Measurements from ENCODE around the gene CASP12.

The CASP12 gene

DNA sequence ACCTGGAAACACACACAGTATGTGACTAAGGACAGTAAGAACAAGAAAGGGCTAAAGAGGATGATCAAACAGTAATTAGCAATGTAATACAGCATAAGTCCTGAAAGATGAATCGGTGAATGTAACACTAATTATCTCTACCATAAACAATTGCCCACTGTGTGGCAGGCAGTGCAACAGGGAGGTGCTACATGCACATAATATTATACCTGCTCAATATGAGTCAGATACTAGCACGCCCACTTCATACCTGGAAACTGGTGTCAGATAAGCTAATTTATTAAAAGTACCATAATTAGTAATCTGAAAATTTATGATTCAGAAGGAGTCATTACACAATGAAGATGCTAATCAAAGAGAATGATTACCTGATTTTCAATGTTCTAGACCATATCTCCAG is 14.9 kb downstream of the CASP12 start:
- DNase-seq = no peak

DNA sequence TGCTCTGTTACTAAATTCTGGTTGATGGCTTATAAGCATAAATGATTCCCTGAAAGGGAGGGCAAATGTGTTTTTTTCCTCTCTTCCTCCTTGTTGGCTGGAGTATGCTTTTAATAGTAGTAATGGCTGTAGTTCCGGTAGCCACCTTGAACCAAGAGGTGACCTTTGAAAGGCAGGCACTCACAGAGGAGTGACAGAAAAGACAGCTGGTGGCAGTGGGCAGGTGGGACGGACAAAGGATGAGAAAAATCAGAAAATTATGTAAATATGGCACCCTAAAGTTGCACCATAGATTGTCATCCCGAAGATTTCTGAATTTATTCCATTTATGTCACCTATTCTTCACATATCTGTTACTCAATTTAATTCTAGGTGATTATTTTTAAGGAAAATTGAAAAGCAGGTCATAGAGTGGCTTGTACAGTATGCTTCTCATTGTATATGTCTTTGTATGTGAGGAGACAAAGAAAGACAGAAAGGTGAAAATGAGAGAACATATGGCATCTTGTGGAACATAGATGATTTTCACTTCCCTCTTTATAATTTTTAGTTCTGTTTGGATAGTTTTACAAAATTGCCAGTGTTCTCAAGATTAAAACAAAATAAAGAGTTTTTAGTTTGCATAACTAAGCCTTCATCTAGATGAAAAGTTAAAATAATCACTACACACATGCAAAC is 17.0 kb downstream of the CASP12 start:
- no peak for DNase-seq

DNA sequence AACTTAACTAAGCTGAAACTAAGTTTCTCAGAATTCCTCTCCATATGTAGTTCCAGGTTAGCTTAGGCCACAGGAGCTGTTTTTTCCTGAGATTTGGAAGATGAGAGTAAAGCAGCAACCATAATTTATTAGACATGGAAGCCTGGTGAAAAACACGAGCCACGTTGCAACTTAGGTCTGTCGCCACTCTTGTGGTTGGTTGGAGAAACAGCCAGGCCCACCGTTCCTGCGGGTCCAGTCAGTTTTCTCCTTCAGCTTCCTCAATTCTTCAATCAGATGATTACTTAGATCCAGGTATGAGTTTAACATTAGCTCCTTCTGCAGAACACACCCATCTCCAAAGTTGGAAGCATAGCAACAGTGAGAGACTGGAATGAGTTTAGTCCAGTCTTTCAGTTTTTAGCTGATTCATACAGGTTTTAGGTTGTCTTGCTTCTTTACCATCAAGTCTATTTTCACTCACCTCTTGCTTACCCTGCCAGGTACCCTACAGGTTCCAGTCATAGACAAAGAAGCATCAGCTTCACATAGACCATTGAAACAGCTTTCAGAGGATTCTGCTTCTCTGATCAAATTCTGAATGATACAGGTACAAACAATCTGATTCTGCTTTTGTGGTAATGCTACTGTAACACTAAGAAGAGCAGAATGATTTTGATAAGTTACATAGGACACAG is 18.6 kb downstream of the CASP12 start:
- DNase-seq = no peak

DNA sequence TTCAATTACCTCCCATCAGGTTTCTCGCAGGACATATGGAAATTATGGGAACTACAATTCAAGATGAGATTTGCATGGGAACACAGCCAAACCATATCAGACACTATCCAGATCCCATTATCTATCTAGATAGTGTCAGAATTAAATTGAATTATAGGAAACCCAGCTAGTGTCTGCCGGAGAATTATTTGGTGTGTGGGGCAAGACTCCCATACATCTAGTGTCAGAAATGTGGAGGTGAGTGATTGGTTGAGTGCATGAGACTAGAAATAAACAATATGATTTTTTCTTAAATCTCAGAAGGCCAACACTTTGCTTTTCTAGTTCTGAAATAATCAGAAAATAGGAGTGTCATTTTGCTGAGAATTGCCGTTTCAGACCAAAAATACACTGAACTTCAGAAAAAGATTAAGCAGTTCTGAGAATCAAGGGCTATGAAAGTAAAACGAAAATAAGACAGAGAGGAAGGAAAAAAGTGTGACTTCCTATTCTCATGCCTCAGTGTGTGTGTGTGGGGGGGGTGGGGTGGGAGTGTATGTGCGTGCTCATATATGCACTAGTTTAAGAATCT is 21.3 kb downstream of the CASP12 start:
- DNase-seq = no peak

DNA sequence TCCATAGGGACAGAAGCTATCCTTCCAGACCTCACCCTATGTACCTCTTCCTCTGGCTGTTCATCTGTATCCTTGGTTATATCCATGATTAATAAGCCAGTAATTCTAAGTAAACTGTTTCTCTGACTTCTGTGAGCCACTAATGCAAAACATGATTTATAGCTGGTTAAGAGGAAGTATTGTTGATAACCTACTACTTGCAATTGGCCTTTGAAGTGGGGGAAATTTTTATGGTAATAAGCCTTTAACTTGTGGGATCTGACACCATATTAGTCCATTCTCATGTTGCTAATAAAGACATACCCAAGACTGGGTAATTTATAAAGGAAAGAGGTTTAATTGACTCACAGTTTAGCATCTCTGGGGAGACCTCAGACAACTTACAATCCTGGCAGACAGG is 21.9 kb downstream of the CASP12 start:
- no peak for DNase-seq

DNA sequence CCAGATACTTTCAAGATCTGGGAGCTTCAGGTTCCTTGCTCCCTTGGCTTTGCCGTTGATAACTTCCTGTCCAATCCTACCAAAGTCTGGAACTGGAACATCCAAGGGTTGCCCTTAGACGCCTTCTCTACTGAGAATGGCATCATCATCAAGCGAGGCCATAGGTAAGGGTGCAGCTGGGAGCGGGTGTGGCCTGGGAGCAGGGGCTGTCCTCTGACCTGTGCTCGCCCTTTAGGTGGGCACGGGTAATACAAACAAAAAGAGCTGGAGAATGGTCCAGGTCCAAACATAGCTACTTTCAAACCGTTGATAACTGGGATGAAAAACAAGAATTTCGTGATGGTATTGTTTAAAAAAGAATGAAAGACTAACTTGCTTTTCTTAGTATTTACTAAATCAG is 25.0 kb downstream of the CASP12 start:
- DNase-seq = no peak

DNA sequence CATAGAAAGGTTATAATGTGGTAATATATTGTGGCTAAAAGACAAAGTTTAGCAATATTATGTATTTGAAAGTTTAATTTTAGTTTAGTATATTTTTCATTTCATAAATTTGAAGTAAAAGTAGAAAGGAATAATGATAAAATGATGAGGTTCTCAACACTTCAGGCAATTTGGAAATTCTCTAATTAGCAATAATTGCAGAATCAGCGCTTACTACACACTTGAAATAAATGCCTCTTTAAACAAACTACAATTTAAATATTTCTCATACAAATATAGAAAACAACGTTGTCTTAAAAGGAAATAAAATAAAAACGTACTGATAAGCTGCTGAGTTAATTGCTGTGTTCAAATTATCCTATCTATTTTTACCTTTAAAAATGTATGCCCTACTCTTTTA is 25.9 kb downstream of the CASP12 start:
- DNase-seq = no peak

DNA sequence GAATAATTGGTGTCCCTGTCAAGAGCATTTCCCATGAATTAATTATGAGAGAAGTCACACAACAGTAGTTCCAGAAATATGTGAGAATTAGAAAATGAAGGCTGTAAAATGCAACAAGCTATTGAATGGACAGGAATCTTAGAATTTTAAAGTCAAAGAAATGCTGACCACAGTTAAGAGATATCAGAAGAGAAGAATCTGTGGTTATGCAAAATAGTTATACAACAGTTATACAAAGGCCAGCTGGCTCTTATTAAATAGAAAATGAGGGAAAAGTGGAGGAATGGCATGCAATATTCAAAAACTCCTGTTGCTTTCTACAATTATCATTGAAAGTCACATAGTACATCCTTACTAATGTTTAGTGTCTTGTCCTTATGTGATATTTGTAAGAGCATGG is 27.4 kb downstream of the CASP12 start:
- no peak for DNase-seq

DNA sequence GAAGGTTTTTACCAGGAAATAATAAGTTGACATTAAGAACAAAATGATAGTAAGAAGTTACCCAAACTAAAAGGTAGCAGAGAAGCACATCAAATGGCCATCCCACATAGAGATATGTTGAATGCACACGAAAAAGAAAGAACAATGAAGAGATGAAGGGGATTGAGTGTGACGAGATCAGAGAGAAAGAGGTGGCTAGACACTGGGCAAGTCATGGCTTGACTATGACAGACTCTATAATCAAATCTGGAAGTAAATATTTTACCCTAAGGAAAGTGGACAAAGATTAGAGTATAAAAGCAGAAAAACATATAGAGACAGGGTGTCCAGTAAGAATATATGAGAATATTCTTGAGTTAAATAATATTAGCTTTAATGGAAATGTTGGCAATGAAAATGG is 31.4 kb downstream of the CASP12 start:
- DNase-seq = no peak

DNA sequence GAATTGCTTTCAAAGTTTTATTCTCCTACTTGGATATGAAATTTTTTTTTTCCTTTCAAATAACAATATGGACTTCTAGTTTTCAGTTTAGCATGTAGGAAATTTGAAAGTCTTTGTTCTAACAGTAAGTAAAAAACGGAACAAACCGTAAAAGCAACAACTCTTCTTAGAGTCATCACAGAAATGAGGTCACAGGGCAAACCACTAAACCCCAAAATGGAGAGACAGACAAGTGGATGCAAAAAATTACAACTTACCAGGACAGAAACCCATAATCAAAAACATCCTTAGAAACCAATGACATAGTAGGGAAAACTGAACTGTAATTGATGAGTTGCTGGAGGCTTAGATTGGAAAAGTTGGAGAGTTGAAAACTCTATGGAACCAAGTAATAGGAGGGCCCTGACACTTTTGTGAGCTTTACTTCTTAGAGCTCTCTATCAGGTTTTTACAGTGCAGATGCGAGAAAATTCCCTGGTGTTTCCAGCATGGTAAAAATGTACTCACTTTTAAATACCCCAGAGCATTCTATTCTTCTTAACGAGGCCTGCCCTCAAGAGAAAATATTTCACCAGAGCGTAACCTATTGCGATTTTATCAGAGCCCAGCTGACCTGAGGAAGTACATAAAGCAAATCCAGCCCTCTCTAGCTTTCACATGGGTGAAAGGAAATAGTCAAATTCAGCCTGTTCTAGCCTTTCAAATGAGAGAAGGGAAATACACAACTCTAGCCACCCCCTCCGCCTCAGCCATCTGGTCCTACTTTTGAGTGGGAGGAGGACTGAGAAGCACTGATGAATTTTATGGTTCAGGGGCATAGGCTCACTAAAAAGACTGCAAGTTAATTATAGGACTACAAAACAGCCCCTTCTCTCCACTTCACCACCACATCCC is 39.1 kb downstream of the CASP12 start:
- no peak for DNase-seq

DNA sequence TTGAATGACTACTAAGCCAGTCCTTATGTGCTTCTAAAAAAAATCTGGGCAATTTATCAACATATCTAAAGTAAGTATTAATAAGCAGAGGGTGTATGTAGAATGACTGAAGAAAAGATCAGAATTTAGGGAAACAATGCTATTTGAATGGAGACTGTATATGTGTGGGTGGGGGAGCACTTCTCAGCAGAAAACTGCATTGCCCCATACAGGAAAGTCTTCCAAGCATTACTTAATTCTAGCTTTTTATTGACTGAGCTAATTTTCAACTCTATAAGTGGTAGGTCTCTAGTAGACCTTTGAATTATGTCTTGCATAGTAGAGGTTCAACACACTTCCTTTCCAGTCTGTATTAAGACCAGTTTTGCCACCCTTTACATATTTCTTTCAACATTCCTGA is 41.7 kb downstream of the CASP12 start:
- DNase-seq = no peak

DNA sequence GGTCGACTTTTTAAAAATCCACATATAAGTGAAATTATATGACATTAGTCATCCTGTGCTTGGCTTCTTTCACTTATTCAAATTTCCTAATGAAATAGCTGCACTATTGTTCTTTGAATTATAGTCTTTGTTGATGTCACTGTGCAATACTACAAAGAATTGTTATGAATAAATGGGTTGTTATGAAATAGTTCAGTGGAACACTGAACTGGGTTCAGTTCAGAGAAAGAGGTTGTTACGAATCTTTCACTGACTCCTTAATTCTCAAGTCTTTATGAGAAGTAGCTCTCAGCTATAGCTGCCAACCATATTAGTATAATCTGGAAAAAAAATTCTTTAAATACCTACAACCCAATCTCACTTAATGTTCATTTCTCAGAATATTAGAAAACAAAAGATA is 42.3 kb downstream of the CASP12 start:
- no peak for DNase-seq

DNA sequence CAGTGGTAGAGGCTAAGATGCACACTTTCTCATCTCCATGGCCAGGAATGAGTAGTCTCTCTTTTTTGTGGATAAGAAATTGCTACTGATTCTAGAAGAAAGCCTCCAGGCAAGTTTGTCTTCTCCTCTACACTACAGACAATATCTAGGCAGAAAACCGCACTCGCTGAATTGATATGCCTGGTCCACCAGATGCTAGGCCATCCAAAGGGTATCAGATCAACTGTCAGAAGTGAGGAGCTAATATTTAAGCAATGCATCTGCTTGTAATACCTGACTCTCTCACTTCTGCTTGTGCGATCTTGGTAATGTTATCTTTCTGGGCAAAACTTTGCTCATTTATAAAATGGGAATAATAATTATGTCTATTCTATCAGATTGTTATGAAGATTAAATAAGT is 45.0 kb downstream of the CASP12 start:
- DNase-seq = no peak

DNA sequence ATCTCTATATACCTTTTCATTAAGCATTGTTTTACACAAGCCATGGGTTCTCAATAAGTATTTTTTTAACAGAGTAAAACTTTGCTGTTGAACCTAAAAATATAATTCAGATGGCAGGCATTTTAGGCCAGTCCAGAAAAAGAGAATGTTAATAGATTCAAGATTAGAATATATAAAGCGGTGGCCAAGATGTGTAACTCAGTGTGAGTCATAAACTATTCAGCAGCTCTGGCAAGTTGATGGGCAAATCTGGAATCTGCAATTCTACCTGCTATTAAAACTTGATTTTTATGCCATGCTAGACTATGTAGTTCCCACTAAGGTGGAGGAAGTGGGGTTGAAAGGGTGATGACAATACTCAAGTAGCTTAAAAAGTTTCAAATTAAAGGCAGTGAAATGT is 45.4 kb downstream of the CASP12 start:
- no peak for DNase-seq

DNA sequence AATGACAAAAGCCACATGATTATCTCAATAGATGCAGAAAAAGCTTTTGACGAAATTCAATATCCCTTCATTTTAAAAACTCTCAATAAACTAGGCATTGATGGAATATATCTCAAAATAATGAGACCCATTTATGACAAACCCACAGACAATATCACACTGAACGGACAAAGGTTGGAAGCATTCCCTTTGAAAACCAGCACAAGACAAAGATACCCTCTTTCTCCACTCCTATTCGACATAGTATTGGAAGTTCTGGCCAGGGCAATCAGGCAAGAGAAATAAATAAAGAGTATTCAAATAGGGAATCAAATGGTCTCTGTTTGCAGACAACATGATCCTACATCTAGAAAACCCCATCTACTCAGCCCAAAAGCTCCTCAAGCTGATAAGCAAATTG is 52.0 kb downstream of the CASP12 start:
- no peak for DNase-seq

DNA sequence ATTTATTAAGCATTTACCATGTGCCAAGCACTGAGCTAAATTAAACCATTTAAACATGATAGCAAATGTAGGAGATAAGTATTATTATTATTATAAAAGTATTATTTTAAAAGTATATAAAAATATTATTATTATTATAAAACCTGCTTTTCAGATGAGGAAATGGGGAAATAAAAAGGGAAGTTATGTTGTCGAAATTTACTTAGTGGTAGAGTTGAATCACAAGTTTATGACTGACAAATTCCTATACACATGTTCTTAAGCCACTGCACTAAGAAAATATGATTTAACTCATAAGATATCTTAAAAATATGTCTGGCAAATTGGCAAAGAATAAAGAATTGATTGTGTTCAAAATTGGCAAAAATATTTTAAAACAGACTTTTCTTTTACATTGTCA is 53.8 kb downstream of the CASP12 start:
- no peak for DNase-seq

DNA sequence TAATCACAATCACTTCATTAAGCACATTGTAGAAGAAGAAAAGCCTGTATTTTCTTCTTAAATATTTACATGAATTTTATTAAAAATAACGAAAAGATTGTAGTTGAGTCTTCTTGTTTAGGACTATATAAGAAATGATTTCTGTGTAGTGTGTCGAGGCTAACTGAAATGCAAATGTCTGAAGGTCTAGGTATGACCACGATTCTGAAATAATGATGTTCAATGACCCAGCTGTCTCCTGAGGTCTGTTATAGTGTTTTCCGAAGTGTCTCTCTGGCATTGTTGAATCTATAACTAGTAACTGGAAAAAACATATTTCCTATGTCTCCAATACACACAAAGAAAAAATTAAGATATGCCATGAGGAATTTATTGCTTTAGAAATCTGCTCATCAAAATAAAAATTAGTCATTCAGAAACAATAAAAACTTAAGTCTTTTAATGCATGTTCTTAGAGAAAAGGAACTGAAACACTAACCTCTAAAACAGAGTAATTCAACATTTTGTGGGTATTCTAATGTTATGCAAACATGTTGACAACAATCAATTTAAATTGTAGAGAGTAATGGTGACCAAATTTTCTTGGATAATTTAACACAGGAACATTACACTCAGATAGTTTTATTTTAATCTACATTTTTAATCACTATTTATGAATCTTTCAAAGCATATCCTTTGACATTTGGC is 55.0 kb downstream of the CASP12 start:
- no peak for DNase-seq

DNA sequence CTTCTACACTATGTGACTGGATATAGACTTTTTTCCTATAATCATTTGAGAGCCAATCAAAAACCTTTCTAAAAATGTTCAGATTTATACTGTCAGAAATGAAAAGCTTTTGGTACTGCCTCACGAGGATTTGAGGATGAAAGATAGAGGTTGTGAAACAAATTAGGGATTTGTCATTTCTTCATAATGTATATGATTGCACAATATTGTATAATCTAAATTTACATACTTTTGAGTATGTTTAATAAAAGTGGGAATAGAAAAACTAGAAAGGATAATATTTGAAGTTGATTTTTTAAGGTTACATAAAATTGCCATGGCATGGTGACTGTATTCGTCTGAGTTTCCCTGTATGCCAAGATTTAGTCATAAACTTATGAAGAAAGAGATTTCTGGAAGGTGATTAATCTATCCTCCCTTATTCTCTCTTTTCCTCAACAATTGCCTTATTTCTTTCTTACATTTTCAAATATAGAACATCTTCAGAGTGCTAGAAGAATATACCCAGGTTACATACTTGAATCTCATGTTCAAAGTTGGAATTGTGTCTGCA is 56.2 kb downstream of the CASP12 start:
- DNase-seq = no peak

DNA sequence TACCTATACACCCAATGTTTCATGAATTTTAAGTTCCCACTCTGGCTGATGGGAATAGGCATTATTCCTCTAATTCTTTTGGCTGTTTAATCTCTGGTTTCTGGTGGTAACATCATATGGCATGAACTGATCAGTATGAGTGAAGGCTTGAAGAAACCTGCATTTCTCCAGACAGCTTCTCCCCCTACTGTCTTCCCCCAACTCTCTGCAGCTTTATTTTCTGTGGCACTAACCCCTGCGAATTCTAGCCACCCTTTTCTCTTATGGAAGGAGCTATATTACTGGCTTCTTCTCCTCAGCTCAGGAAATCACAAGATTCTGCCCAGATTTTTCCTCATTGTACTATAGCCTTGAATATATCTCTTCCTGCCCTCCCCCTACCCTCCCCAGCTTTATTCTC is 57.1 kb downstream of the CASP12 start:
- no peak for DNase-seq

DNA sequence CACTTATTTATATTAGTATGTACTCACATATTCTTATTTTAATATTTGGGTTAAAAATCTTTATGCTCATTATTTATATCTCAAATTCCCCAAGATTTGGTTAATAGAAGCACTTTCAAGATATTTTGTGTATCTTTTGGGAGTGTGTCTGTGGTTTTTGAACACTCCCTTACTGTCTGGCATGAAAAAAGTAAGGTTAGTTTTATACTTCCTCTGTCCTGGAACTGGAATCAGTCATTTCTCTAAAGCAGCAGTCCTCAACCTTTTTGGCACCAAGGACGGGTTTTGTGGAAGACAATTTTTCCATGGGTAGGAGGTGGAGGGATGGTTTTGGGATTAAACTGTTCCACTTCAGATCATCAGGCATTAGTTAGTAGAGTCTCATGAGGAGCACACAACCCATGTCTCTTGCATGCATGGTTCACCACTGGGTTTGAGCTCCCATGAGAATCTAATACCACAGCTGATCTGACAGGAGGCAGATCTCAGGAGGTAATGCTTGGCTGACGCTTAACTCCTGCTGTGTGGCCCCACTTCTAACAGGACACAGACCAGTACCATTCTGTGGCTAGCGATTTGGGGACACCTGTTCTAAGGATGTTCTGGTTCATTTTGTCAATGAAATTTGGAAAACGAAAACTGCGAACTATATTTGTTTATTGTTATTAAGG is 60.2 kb downstream of the CASP12 start:
- DNase-seq = no peak

DNA sequence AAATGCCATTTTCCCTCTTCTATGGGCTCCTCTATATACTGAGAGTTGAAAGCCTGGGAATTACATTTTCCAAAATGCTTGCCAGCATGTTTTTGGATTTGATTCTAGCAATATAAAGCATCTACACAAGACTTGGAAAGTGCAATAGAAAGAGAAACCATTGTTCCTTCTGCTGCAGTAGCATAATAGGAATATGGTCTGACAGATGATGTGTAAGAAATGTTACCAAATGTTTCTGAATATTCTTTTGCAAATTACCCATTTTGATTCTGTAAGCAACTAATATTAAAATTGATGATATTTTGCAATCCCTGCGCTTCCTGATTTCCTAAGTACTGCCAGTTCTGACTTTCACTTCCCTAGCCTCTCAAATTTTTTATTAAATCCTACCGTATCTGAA is 61.6 kb downstream of the CASP12 start:
- DNase-seq = no peak
